ENCODE data around the gene SHB. TPM values are rescaled to one million over a fixed set of nuclear protein-coding genes. Genes with fewer than 3 reads are reported as not detected.
"Not testable (repeated sequence)": the region's sequence is repeated elsewhere in the genome, so short reads cannot be mapped to it uniquely, and the experiment has no call there.

Gene SHB
- total RNA-seq, 1 donor from 2014 or later = 22.5 TPM

DNA sequence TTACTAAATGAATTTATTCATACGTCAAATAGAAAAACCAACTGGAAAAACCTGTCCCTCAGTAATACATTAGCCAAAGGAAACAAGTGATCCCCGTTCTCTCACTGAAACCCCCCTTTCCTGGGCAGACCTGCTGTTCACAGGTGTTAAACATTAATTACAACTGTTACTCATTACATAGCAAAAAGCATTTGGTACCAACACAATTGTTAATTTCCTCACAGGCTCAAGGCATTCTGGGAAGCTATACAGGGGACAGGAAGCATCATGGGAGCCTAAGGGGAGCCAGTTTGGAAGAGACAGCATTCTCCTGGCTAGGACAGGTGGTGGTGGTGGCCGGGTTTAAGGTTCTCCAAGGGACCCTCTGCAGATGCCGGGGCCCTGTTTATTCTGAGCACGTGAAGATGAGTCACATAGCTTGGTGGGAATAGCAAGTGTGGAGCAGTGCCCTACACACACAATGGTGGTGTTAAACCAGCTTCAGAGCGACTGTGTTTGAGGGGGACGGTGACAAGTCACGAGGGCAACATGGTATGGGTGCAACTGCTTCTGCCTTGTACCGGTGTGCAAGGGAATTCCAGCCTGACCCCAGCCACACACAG is 102.5 kb downstream of the SHB start:
- TF ChIP-seq, protein P1, sequence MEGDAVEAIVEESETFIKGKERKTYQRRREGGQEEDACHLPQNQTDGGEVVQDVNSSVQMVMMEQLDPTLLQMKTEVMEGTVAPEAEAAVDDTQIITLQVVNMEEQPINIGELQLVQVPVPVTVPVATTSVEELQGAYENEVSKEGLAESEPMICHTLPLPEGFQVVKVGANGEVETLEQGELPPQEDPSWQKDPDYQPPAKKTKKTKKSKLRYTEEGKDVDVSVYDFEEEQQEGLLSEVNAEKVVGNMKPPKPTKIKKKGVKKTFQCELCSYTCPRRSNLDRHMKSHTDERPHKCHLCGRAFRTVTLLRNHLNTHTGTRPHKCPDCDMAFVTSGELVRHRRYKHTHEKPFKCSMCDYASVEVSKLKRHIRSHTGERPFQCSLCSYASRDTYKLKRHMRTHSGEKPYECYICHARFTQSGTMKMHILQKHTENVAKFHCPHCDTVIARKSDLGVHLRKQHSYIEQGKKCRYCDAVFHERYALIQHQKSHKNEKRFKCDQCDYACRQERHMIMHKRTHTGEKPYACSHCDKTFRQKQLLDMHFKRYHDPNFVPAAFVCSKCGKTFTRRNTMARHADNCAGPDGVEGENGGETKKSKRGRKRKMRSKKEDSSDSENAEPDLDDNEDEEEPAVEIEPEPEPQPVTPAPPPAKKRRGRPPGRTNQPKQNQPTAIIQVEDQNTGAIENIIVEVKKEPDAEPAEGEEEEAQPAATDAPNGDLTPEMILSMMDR (IDR thresholded peaks at IDR 0.05; ENCODE audit: unreplicated experiment) = no peak
- Mint-ChIP-seq H3K36me3 (ENCODE audit: insufficient read depth) (no peaks in the 10 kb centered on the region), H3K9me3 (ENCODE audit: low read depth) (no peaks in the 10 kb centered on the region), H3K4me1 (ENCODE audit: low read depth) (peaks cover 77% of the 10 kb centered on the region), H3K27ac (peak overlapping the region; percentile 97), H3K27me3 (no peaks in the 10 kb centered on the region), H3K4me3 (ENCODE audit: low read depth) (peak overlapping the region; percentile 15)
- DNase-seq (ENCODE audit: low spot score, unreplicated experiment) = no peak

DNA sequence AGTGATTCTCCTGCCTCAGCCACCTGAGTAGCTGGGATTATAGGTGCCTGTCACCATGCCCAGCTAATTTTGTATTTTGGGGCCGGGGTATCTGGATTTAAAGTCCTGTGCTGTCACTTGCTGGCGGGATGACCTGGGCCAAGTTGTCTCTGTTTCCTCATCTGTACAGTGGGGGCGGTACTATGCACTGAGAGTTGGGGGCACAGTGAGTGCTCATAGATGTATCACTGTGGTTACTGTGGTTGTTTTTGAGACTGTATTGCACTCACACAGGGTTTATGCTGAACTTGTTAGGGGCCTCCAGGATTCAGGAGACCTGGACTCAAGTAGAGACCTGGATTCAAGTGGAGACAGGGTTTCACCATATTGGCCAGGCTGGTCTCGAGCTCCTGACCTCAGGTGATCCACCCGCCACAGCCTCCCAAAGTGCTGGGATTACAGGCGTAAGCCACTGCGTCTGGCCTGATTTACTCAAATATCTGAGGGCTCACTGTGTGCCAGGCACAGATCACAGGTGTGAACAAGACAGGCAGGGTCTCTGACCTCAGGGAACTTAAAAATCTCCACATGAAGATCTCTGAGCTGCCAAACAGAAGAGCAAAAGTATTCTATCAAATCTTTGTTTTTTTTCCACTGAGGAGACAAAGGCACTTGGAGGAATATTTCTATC is 103.2 kb downstream of the SHB start:
- Mint-ChIP-seq H3K4me1 (ENCODE audit: low read depth) (peaks cover 75% of the 10 kb centered on the region), H3K27ac (peak overlapping the region; percentile 97), H3K4me3 (ENCODE audit: low read depth) (peak overlapping the region; percentile 15)
- H3K27me3 Mint-ChIP-seq; H3K36me3 Mint-ChIP-seq (ENCODE audit: insufficient read depth); DNase-seq (ENCODE audit: low spot score, unreplicated experiment); H3K9me3 Mint-ChIP-seq (ENCODE audit: low read depth): not testable (repeated sequence)

DNA sequence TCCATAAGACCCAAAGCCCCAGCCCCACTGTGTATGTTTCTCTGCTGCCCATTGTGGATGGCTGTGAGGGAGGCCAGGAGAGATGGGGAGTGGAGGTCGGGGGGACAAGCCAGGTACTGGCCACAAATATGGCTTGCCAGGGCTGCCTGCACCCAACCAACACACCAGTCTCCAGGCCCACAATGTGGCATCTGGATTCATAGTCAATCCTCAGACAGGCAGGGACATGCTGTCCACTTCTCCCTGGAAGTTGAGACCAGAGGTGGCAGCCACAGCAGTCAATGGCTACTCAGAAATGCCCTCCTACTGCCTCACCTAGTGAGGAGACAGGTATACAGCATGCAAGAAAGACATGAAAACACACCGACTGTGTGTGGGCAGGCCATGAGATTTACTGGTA is 103.9 kb downstream of the SHB start:
- H3K27me3 Mint-ChIP-seq = no peaks in the 10 kb centered on the region

DNA sequence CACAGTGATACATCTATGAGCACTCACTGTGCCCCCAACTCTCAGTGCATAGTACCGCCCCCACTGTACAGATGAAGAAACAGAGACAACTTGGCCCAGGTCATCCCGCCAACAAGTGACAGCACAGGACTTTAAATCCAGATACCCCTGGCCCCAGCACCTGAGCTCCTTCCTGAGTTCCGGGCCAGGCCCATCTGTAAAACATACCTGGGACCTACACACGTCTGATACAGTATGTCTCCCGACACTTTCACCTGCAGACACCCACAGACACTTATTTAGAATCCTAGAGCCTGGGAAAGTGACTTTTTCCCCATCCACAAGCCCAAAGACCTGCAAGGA is 104.3 kb downstream of the SHB start:
- Mint-ChIP-seq H3K4me3 (ENCODE audit: low read depth) (no peak overlapping the region), H3K9me3 (ENCODE audit: low read depth) (no peaks in the 10 kb centered on the region), H3K27me3 (no peaks in the 10 kb centered on the region), H3K27ac (peak overlapping the region; percentile 97), H3K4me1 (ENCODE audit: low read depth) (peaks cover 69% of the 10 kb centered on the region), H3K36me3 (ENCODE audit: insufficient read depth) (no peaks in the 10 kb centered on the region)
- no peak for DNase-seq (ENCODE audit: low spot score, unreplicated experiment)
- TF ChIP-seq, protein P1 (IDR thresholded peaks at IDR 0.05; ENCODE audit: unreplicated experiment) = no peak

More for the DNA sequence above, 103.9 kb downstream of the SHB start:
- H3K4me1 Mint-ChIP-seq (ENCODE audit: low read depth) = peaks cover 73% of the 10 kb centered on the region
- no peaks in the 10 kb centered on the region for H3K9me3 Mint-ChIP-seq (ENCODE audit: low read depth)
- DNase-seq (ENCODE audit: low spot score, unreplicated experiment) = no peak
- peak overlapping the region; percentile 97 for H3K27ac Mint-ChIP-seq
- TF ChIP-seq, protein P1 (IDR thresholded peaks at IDR 0.05; ENCODE audit: unreplicated experiment) = no peak
- no peak overlapping the region for H3K4me3 Mint-ChIP-seq (ENCODE audit: low read depth)
- H3K36me3 Mint-ChIP-seq (ENCODE audit: insufficient read depth) = no peaks in the 10 kb centered on the region

DNA sequence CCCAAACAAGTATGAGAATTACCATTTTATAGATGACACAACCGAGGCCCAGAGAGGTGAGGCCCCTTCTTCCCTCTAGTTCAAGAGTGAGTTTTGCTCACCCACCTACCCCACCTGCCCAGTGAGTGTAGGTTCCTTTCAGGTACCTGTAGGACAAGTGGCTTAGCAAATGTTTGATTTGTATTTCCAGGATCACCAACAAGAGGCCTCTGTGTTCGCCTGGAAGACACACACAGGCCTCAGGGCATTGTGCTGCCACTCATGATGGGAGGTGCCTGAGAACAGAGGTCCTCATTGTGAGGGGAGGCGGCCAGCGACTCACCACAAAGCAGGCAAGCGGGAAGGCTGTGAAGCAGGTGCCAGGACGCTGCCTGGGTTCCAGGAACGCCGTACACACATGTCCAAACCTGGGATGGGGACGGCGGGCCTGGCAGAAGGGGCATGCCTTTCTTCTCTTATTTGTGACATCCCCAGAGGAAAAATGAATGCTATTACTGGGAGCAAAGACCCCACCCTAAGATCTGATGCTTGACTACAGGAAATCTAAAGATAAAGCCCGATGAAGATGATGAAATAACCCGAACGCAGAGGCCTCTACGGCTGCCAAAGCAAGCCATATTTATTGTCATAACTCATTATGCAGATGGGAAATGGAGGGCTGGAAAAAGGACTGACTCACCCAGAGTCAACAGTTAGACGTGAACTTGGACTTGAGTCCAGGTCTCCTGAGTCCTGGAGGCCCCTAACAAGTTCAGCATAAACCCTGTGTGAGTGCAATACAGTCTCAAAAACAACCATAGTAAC is 104.9 kb downstream of the SHB start:
- Mint-ChIP-seq H3K4me3 (ENCODE audit: low read depth) (peak overlapping the region; percentile 5), H3K27me3 (no peaks in the 10 kb centered on the region), H3K9me3 (ENCODE audit: low read depth) (no peaks in the 10 kb centered on the region), H3K4me1 (ENCODE audit: low read depth) (peaks cover 64% of the 10 kb centered on the region), H3K36me3 (ENCODE audit: insufficient read depth) (no peaks in the 10 kb centered on the region), H3K27ac (peak overlapping the region; percentile 97)
- TF ChIP-seq, protein P1 (IDR thresholded peaks at IDR 0.05; ENCODE audit: unreplicated experiment) = no peak
- peak; percentile 26 for DNase-seq (ENCODE audit: low spot score, unreplicated experiment)
